IPS-18c (cell line): ENCODE measurements around the gene ZNF554.
"Not testable (repeated sequence)": the region's sequence is repeated elsewhere in the genome, so short reads cannot be mapped to it uniquely, and the experiment has no call there.

ENCODE experiments used
- H3K4me3 ChIP-seq: 2 replicates; pipeline ENCODE4 v1.7.0; 2013; ENCODE audit warnings: low read depth, mild to moderate bottlenecking, low read length, moderate library complexity; ENCODE audit not compliant: insufficient read depth
- H3K9me3 ChIP-seq: one replicate; pipeline ENCODE4 v1.6.1; 2013; ENCODE audit warnings: mild to moderate bottlenecking, low read length, moderate library complexity; ENCODE audit not compliant: control insufficient read depth, insufficient read depth

The ZNF554 gene

GRCh38 chr19:2869618-2870017 lies 50.0 kb downstream of the ZNF554 start:
- Histone ChIP-seq H3K4me3 (no peak overlapping the region), H3K9me3 (peaks cover 7% of the 10 kb centered on the region)

DNA sequence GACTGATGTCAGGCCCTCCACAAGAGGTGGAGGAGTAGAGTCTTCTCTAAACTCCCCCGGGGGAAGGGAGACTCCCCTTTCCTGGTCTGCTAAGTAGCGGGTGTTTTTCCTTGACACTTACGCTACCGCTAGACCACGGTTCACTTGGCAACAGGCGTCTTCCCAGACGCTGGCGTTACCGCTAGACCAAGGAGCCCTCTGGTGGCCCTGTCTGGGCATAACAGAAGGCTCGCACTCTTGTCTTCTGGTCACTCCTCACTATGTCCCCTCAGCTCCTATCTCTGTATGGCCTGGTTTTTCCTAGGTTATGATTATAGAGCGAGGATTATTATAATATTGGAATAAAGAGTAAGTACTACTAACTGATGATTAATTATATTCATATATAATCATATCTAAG lies 52.5 kb downstream of the ZNF554 start:
- H3K4me3 ChIP-seq, H3K9me3 ChIP-seq: not testable (repeated sequence)

DNA sequence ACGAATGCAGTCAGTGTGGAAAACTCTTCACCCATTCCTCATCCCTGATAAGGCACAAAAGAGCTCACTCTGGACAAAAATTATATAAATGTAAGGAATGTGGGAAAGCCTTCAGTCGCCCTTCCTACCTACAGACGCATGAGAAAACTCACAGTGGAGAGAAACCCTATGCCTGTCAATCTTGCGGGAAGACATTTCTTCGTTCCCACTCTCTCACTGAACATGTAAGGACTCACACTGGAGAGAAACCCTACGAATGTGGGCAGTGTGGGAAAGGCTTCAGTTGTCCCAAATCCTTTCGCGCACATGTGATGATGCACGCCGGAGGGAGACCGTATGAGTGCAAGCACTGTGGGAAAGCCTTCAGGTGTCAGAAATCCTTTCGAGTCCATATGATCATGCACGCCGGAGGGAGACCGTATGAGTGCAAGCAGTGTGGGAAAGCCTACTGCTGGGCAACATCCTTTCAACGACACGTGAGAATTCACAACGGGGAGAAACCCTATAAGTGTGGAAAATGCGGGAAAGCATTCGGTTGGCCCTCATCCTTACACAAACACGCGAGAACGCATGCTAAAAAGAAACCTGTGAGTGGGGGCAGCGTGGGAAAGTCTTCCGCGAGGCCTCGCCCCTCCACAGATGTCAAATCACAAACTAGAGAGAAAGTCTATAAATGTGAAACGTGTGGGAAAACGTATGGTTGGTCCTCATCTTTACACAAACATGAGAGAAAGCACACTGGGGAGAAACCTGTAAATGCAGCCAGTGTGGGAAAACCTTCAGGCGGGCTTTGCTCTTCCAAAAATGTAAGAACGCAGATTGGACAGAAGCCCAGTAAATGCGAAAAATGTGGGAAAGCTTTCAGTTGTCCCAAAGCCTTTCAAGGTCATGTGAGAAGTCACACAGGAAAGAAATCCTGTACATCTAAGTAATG lies 58.0 kb downstream of the ZNF554 start:
- H3K9me3 ChIP-seq, result peaks cover 14% of the 10 kb centered on the region

DNA sequence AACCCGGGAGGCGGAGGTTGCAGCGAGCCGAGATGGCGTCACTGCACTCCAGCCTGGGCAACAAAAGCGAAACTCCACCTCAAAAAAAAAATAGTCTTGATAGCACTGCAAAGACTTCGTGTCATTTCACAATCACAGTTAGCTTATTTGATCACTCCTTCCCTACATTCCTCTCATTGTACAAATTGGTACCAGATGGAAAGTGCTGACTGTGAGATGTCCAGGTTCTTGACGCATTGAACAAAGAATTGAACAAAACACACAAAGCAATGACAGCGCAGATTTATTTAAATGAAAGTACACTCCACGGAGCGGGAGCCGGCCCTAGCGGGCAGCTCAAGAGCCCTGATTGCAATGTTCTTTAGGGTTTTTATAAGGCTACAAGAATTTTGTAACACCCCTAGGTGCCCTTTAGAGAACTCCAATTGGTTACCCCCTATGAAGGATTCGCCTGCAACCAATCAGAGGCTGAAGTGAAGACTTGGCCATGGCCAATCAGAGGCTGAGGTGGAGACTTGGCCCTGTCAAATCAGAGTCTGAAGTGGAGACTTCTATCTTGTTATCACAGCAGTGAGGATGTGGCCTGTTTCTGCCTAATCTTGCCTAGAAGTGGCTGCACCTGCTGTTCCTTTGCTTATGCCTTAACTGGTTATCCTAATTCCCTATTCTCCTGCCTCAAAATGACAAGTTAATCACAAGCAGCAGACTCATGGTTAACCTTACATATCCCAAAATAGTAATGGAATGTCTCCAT lies 64.2 kb downstream of the ZNF554 start:
- H3K4me3 ChIP-seq, result no peak overlapping the region
- peaks cover 6% of the 10 kb centered on the region for H3K9me3 ChIP-seq

More for the DNA sequence above, 58.0 kb downstream of the ZNF554 start:
- H3K4me3 ChIP-seq, result no peak overlapping the region; the same call in 1 of the 2 replicates

GRCh38 chr19:2885736-2886135 lies 66.1 kb downstream of the ZNF554 start:
- Histone ChIP-seq H3K9me3 (peaks cover 5% of the 10 kb centered on the region), H3K4me3 (no peak overlapping the region)
